Measurements from ENCODE around the gene CSRP1.

DNA sequence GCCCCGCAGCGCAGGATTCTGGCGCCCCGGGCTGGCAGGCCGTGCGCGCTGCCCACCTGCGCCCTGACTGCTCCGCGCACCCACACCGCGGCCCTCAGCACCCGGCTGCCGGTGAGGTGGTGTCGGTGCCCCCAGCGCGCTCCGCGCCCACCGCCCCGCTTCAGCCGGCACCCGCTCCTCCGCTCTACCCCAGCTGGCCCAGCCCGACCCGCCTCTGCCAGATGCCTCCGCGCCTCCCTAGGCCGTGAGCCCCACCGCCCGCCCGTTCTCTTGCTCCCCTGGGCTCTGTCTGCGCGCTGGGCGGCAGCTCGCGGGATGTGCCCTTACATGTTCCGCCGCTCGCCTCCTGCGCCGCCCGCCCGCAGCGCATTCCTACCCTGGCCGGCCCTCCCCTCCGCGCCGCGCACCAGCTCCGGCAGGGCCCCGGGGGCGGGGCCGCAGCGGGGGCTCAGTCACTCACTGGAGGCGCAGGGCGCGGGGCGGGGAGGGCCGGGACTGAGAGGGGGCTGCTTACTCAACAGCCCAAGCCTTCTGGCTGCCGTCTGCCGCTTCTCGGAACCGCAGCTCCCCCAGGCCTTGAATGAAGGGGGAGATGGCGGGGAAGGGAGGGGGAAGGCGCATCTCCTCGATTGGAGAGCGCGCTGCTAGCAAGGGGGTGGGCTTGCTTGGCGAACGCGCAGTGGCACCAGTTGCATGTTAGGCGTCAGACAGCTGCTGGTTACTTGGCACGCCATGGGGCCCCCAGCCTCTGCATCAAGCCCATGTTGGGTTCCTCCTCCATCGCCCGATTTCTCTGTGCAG is 37.9 kb downstream of the CSRP1 start, which contains the start of gene PHLDA3:
- TF ChIP-seq POLR2A (IDR thresholded peaks at IDR 0.05): peak; percentile 35
- TF ChIP-seq, protein P1, sequence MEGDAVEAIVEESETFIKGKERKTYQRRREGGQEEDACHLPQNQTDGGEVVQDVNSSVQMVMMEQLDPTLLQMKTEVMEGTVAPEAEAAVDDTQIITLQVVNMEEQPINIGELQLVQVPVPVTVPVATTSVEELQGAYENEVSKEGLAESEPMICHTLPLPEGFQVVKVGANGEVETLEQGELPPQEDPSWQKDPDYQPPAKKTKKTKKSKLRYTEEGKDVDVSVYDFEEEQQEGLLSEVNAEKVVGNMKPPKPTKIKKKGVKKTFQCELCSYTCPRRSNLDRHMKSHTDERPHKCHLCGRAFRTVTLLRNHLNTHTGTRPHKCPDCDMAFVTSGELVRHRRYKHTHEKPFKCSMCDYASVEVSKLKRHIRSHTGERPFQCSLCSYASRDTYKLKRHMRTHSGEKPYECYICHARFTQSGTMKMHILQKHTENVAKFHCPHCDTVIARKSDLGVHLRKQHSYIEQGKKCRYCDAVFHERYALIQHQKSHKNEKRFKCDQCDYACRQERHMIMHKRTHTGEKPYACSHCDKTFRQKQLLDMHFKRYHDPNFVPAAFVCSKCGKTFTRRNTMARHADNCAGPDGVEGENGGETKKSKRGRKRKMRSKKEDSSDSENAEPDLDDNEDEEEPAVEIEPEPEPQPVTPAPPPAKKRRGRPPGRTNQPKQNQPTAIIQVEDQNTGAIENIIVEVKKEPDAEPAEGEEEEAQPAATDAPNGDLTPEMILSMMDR (IDR thresholded peaks at IDR 0.05): no peak

All from right lobe of liver (tissue), 4 donors.